ENCODE data around the gene CASP3.
"Not testable (repeated sequence)": the region's sequence is repeated elsewhere in the genome, so short reads cannot be mapped to it uniquely, and the experiment has no call there.

CASP3 gene

DNA sequence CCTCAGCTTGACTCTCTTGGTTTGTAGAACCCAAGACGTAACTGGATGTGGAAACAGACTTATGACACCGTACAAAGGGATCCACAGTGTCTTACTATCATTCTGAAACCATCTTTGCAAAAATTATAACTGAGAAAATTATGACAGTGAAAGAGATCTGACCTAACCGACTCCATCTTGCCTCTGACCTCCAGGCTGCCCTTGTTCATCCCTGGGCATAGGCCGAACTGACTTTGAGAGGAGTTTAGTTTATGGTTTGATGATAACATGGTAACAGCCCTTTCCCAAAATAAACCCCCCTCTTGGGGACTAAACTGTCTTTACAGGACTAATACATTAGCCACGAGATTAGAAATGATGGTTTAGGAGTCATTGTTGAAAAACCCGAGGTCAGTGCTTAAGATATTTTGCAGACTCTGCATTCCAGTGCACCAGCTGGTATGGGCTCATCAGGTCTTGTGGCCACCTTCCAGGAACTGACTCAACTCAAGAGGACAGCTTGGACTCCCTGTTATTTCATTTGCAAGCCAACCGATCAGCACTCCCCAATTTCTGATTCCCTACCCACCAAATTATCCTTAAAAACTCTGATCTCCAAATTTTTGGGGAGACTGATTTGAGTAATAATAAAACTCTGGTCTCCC lies 49.6 kb downstream of the CASP3 start:
- DNase-seq (ENCODE audit: extremely low spot score, insufficient read length, low read depth) (no peak), FAIRE-seq (no peak)

DNA sequence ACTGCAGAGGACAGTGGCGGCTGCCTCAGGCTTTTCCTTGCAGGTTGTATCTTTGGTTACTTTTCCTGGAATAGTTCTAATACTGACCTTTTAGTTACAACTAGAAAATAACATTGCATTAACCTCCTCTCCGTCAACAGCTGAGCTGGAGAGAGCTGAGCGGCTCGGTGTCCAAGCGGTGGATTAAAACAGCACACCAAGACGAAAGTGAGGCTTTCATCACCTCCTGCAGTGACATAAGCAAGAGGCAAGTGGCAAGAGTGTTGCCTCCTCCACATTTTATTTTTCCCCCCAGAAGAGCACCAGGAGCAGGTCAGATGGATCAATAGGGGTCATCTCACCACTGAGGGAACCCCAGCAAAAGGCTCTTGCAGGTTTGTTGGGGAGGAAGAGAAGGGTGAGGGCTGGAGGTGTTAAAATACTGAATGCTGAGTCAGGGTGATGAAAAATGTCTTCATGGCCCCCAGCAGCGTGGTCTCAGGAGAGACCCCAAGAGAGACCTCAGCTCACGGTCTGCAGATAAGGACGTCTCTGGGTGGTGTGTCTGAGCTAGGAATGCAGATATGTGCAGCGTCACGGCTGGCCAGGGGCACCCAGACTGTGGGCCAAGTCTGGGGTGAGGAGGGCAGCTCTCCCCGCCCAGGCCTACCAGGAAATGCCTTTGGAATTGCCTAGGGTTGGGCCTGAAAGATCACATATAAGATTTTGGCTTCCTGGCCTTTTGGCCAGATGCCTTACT lies 50.3 kb downstream of the CASP3 start:
- DNase-seq (ENCODE audit: extremely low spot score, insufficient read length, low read depth): no peak
- no peak for FAIRE-seq

DNA sequence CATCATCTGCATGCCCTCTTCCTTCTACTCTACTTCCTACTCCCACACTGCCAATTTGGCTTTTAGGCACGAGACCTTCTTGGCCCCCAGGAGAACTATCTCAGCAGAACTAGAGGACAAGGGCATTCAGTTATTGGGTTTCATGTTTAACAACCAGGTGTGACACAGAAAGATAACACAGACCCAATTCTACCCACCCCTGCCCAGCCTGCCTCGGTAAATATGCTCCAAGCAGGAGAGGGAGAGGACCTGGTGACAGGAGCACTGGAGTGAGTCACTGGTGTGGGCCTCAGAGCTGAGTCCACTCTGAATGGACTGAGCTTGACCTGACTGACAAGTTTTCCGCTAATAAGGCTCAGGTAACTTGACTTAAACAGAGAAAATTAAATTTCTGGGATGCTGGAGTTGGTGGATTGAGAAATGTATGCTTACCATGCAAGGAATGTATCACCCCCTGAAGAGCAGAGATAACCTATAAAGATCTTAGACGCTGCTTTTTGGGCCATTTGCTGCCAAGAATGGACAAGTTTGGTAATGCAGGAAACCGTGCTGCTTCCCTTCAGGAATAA lies 52.5 kb downstream of the CASP3 start:
- FAIRE-seq (no peak), DNase-seq (ENCODE audit: extremely low spot score, insufficient read length, low read depth) (no peak)

DNA sequence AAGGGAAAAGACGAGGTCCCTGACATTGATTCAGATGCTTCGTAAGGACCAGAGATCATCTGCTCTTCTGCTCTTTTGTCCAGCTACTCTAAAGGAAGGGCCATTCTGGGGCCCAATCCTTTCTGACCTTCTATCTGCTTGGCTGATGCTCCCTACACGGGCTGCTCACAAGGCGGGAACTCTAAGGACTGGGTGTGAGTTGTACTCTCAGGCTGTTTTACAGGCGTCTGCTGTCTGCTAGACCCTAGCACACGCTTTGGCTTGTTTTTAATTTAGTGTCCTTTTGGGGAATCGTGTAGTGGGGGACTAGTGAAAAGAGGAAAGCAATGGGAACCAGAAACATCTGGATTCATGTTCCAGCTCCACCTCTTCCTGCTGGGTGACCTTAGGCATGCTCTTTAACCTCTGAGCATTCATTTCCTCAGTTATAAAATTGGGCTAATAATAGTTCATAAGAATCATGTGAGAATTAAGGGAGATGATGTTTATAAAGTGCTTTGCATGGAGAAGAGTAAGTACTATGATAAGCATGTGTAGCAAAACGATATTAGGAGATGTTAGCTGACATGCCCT lies 53.1 kb downstream of the CASP3 start:
- FAIRE-seq (no peak), DNase-seq (ENCODE audit: extremely low spot score, insufficient read length, low read depth) (no peak)

DNA sequence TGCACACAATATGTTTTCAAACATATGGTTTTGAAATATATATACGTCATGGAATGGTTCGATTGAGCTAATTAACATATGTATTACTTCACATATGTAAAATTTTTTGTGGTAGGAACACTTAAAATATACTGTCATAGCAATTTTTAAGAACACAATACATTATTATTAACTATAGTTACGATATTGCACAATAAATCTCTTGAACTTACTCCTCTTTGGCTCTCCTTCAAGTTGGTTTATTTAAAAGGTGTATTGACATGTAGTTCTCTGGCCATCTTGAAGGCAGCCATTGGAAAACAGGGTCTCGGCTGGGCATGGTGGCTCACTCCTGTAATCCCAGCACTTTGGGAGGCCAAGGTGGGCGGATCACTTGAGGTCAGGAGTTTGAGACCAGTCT lies 53.8 kb downstream of the CASP3 start:
- DNase-seq (ENCODE audit: extremely low spot score, insufficient read length, low read depth): no peak
- FAIRE-seq: no peak

DNA sequence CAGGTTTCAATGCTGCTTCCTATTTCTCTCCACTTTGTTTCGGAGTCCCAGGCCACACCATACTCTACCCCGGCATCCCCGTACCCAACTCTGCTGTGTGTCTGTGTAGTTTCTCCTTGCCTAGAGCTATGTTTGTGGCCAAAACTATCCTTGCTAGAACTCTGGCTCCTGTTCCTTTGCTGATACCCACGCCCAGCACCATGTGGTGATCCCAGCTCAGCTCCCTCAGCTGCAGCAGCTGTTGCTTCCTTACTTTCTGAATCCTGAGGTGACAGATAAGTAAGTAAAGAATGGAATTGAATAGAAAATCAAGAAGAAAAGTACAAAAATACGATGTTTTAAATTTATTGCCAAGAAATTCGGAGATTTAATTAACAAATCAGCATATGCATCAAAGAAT lies 55.8 kb downstream of the CASP3 start:
- no peak for FAIRE-seq
- no peak for DNase-seq (ENCODE audit: extremely low spot score, insufficient read length, low read depth)

DNA sequence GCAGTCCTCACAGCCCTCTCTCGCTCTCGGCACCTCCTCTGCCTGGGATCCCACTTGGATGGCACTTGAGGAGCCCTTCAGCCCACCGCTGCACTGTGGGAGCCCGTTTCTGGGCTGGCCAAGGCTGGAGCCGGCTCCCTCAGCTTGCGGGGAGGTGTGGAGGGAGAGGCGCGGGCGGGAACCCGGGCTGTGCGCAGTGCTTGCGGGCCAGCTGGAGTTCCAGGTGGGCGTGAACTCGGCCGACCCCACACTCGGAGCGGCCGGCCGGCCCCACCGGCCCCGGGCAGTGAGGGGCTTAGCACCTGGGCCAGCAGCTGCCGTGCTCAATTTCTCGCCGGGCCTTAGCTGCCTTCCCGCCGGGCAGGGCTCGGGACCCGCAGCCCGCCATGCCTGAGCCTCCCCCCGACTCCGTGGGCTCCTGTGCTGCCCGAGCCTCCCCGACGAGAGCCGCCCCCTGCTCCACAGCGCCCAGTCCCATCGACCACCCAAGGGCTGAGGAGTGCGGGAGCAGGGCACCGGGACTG lies 57.4 kb downstream of the CASP3 start:
- FAIRE-seq; DNase-seq (ENCODE audit: extremely low spot score, insufficient read length, low read depth): not testable (repeated sequence)

DNA sequence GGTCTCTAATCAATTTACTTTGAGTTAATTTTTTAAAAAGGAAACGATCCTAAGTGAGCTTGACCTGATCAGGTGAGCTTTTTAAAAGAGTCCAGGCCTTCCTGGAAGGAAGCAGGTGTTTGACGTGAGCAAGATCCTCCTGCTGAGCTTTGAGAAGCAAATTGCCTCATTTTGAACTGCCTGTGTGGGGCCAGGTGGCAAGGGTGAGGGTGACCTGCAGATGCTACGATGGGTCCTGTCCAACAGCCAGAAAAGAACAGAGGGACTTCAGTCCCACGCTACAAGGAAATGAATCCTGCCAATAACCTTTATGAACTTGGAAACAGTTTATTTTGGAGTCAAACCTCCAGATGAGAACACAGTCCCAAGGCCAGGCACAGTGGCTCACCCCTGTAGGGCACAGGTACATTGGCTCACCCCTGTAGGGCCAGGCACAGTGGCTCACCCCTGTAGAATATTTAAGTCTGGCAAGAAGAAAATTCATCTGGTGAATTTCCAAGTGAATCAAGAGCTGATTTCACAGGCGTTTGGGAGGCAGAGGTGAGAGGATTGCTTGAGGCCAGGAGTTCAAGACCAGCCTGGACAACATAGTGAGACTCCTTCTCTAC lies 58.1 kb downstream of the CASP3 start:
- DNase-seq (ENCODE audit: extremely low spot score, insufficient read length, low read depth) (no peak), FAIRE-seq (no peak)

DNA sequence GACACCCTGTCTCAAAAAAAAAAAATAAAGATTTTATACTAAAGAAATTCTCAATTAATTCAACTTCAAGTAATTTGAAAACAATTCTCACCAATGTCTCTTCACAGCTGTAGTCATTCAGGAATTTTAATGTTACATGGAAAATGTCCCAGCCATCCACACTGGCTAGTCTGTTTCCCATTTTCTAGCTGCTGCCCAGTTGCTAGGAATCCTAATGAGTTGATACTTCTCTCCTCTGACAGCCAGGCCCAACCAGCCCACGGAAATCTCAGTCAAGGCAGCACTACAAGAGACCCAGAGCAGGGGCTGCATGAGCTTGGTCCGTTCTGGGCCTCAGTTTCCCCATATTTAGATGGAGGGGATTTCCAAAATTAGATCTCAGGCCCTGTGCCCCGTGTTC lies 59.1 kb downstream of the CASP3 start:
- no peak for FAIRE-seq
- no peak for DNase-seq (ENCODE audit: extremely low spot score, insufficient read length, low read depth)

DNA sequence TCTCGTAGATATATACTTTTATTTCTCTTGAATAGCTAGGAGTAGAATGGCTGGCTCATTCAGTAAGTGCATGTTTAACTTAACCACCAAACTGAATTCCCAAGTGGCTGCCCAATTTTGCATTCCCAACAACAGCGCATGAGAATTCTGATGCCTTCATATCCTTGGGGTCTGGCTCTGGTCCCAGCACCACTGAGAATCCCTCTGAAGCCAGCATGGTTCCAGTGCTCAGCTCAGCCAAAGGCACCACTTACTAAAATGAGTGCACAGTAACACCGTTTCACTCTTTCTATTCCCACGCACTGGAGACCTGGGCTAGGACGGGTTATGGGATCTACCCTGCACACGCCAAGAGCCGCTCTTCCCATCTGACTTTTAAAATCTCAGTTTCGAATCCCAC lies 60.4 kb downstream of the CASP3 start:
- no peak for FAIRE-seq
- DNase-seq (ENCODE audit: extremely low spot score, insufficient read length, low read depth): no peak

DNA sequence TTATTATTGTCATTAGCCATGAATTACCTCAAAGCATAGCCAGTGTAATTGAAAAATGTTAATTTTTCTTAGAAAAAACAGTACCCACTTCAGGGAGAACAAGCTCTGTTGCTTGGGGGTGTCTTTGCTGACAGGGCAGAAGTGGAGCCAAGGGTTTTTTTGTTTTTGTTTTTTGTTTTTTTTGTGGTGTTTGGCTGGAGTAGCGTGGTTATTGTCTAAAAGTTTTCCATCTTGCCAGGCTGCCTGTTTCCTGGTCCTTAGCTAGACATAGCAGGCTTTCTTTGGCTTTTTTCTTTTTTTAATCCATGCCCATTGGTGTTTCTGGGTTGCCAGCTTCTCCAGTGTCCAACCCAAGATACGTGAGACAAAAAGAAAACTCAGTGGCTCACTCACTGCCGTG lies 61.5 kb downstream of the CASP3 start:
- DNase-seq (ENCODE audit: extremely low spot score, insufficient read length, low read depth): no peak
- no peak for FAIRE-seq

DNA sequence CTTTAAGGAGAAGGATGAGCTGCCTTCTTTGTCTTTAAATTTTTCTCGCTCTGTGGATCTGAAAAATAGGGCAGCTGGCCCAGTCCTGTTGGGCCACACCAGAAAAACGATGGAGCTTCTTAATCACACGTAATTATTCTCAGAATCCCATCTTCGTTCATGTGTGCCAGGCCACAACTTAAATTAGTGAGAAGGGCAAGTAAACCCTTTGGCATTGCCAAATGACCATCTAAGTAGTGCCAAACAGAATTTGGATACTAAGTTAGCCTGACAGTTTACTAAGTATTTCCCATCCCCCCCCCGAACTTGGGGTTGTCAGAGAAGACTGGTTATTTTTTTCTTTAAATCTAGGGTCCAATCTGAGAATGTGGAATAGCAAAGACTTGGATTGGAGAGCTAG lies 62.0 kb downstream of the CASP3 start:
- FAIRE-seq: no peak
- no peak for DNase-seq (ENCODE audit: extremely low spot score, insufficient read length, low read depth)

DNA sequence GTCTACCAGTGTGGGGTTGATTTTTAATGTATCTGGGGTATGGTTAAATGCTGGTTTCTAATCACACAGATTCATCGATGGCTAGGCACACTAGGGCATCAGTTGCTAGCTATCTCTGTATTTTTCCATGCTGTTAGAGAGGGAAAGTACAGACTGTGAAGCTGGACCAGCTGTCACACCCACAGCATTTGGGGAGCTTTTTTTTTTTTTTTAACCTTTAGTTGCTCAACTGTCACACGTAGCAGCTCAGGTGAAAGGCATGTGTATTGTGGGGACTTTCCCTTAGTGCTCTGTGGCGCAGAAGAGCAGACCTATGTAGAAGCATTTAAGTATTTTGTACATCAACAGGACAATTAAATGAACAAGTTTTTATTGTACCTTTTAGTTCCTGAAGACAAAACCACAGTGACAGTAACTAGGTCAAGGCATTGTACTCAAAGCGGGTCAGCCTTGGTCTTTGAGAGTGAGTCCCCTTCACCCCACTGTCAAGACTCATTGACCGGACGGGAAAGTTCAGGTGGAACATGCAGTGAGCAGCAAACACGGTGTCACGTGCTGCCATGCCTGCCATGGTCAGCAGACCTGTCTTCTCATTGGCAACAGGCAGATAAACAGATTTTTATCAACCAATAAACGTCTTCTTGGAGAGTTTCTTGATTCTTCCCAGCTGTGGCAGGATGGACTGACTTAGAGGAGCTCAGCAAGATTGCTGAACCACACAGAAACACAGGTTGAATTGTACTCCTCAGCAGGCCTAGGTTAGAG lies 65.3 kb downstream of the CASP3 start:
- peak; percentile 66 for FAIRE-seq
- DNase-seq (ENCODE audit: extremely low spot score, insufficient read length, low read depth): no peak

Measured in GM18507 (cell line).